Measurements from ENCODE around the gene C1orf122.

The C1orf122 gene

DNA sequence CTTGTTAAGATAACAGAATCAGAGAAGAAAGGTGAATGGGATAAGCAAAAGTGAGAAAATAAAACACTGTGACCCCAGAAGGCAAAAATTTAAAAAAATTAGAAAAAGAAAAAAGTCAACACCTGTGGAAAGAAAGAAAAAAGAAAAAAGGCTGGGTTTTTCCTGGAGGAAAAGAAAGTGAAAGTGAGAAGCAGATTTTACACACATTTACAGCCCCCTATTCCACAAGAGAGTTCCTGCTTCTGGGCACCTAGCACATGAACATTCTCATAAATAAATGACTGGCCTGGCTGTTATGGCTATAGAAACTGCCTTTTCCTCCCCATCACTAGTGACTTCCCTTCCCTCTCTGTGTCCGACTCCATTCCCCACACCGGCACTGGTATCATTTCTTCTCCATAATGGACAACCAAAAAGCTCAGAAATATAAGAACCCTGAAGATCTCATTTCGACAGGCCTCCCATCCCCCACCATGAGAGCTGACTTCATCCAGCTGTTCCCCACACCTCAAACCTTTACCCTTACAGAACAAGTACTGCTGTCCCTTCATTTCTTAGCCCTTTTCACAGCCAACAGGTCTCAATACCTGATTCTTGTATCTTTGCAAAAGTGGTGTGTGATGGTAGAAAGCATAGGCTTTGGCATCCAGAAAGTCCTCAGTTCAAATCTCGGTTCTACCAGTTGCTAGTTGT lies 39.2 kb downstream of the C1orf122 start:
- DNase-seq: no peak

DNA sequence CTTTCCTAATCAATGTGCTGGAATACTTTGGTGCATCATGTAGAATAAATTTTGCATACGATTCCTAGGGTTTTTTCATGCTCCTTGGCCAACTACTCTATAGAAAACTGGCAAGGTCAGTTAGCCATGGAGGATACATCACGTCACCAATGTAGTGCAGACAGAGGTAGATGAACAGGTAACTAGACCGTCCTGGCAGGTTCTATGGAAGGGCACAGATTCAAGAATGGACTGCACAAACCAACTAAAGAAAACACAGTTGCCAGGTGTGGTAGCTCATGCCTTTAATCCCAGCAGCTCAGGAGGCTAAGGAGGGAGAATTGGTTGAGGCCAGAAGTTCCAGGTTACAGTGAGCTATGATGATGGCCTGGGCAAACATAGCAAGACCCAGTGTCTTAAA lies 41.9 kb downstream of the C1orf122 start:
- DNase-seq: no peak

DNA sequence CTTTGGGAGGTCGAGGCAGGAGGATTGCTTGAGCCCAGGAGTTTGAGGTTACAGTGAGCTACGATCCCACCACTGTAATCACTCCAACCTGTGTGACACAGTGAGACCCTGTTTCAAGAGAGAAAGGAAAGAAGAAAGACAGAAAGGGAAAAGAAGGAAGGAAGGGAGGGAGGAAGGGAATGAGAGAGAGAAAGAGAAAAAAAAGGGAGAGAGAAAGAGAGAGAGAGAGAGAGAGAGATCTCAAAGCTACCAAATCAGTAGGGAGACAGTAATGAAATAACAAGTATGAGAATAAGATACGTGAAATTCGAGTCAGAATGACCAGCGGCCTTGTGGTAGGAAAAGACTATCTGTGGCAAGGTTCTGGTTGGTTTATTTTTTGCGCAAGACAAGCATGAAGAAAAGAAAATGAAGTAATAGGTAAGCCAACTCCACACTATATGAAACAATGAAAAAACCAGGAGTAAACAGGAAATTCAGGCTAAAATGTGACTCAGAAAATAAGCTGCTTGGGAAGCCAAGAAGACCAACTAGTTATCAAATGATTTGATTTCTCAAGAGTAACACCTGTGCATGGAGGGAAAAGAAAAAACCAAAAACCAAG lies 42.9 kb downstream of the C1orf122 start:
- DNase-seq: no peak

DNA sequence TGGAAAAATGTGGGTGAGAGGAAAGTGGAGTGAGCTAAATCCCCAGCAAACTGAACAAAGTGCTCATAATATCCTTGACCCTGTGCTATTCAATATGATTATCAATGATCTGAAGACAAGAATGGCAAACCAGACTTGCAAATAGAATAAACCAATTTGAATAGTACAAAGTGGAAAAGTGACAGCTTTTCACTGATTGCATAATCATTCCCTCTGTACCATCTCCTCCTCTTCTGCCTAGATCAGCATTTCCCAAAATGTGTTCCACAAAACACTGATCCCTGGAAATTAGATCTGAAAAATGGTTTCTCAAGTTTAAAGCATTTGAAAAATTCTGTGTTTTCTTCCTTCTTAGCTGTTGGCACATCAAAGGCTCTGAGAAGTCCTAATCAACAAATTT lies 43.7 kb downstream of the C1orf122 start:
- DNase-seq: no peak

DNA sequence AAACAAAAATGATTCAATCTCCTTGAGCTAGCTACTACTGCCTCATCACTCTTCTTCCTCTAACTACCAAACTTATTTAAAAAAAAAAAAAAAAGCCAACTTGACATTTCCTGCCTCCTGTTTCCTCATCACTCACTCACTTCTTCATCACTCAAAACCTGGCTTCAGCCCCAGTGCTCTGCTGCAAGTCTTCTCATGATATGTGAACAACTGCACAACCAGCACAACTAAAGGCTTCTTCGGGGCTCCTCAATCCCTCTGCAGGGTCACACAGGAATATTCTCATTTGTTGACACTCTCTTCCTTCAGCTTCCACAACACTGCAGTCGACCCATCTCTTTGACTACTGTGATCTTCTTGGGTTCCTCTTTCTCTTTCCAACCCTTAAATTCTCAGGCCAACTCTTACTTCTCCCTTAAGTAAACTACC lies 44.2 kb downstream of the C1orf122 start:
- no peak for DNase-seq

DNA sequence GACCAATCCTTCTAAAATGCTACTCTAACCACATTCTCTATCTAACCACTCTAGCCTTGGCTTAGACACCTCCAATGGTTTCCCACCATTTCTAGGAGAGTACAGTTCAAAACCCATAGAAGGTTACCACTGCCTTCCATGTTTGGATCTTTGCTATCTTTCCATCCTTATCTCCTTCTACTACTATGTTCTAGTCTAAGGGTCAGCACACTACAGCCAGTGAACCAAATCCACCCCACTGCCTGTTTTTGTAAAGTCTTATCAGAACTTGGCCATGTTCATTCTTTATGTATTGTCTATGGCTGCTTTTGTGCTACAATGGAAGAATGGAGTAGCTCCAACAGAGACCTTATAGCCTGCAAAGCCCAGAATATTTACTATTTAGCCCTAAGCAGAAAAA lies 45.6 kb downstream of the C1orf122 start:
- no peak for DNase-seq

DNA sequence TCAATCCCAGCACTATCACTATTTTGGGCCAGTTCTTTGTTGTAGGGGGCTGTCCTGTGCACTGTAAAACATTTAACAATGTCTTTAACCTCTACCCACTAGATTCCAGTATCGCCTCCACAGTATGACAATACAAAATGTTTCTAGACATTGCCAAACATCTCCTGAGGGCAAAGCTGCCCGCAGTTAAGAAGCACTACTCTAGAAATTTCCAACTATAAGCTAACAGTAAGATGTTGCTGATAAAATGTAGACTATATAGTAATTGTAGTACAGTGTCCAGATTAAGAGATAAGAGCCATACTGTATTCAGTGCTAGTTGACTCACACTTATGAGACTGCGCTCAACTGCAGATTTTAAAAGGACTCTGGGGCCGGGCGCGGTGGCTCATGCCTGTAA lies 46.8 kb downstream of the C1orf122 start:
- DNase-seq: no peak

Data from DMS53 (cell line).